Left ventricle myocardium inferior (tissue), 1 donor: ENCODE measurements around the gene STARD13. TPM values are rescaled to one million over a fixed set of nuclear protein-coding genes. Genes with fewer than 3 reads are reported as not detected.
A peak's percentile ranks its signal among the peaks of the same experiment; 100 is the strongest.

ENCODE experiments used
- DNase-seq: peaks from one replicate; pipeline ENCODE4 v3.0.0-alpha.2; 2020
- H3K27ac ChIP-seq: fragments of 200-600 bp; replicated peaks from 2 replicates; pipeline ENCODE4 v1.8.0; 2021
- H3K27me3 ChIP-seq: fragments of 200-600 bp; 2 replicates; pipeline ENCODE4 v1.8.0; 2021; ENCODE audit warnings: low read depth
- H3K36me3 ChIP-seq: fragments of 200-600 bp; 2 replicates; pipeline ENCODE4 v1.8.0; 2021
- H3K4me1 ChIP-seq: fragments of 200-600 bp; 2 replicates; pipeline ENCODE4 v1.8.0; 2021
- H3K4me3 ChIP-seq: fragments of 200-600 bp; 2 replicates; pipeline ENCODE4 v1.8.0; 2021; ENCODE audit warnings: mild to moderate bottlenecking, moderate library complexity
- H3K9me3 ChIP-seq: fragments of 200-600 bp; replicated peaks from 2 replicates; pipeline ENCODE4 v1.8.0; 2021
- CTCF ChIP-seq: fragments of 200-600 bp; IDR thresholded peaks from 2 replicates; pipeline ENCODE4 v1.8.0; 2021; ENCODE audit warnings: antibody characterized with exemption, mild to moderate bottlenecking, borderline replicate concordance
- intact Hi-C: fragments of 100-400 bp; cut with micrococcal nuclease; formaldehyde crosslinking; loops from one replicate; pipeline ENCODE4 v1.11.0; 2022
- total RNA-seq: library from RNA; stranded (reverse); fragmentation: NEBNext Ultra II Directional; extraction: Animal tissue kit (Norgen Biotek cat#: 25700); gene quantifications from one replicate; pipeline ENCODE4 v1.2.1, GENCODE V29; 2021
- donor health status: DM: no; HTN: yes; CAD: no; lungs with severe emphysema.

STARD13 gene
- total RNA-seq, 1 donor from 2014 or later, result 29.9 TPM

DNA sequence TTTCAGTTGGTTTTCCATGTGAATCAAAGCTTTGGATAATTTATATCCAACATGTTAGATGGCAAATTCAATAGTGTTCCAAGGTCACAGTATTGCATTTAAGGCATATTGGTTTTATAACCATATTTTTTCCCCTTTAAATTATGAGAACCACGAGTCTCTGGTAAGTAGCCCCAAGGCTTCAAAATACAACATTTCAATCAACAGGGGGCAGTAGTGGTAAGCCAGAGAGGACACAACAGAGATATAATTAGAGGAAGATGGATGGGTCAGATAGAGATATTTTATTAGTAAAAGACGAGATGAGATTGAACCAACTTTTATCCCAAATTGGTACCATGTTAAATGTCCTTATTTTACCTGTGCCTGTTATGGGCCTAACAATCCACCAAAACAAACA, 216.2 kb downstream of the STARD13 start:
- H3K4me1 ChIP-seq, result no peaks in the 10 kb centered on the region
- H3K27me3 ChIP-seq, result no peaks in the 10 kb centered on the region
- H3K4me3 ChIP-seq, result no peak overlapping the region
- intact Hi-C loops, result no loop called here
- H3K36me3 ChIP-seq, result peaks cover 4% of the 10 kb centered on the region
- H3K9me3 ChIP-seq, result no peaks in the 10 kb centered on the region
- peak; percentile 44 for TF ChIP-seq CTCF
- no peak for DNase-seq
- H3K27ac ChIP-seq, result no peak overlapping the region

- H3K27ac ChIP-seq, result no peak overlapping the region
- no peak overlapping the region for H3K4me3 ChIP-seq
- no peak for DNase-seq
- intact Hi-C loops, result no loop called here
- H3K9me3 ChIP-seq, result no peaks in the 10 kb centered on the region
- peaks cover 4% of the 10 kb centered on the region for H3K36me3 ChIP-seq
- no peaks in the 10 kb centered on the region for H3K27me3 ChIP-seq
- H3K4me1 ChIP-seq, result no peaks in the 10 kb centered on the region
- no peak for TF ChIP-seq CTCF
Observed at GRCh38 chr13:33066329-33066728, 219.2 kb downstream of the STARD13 start.

DNA sequence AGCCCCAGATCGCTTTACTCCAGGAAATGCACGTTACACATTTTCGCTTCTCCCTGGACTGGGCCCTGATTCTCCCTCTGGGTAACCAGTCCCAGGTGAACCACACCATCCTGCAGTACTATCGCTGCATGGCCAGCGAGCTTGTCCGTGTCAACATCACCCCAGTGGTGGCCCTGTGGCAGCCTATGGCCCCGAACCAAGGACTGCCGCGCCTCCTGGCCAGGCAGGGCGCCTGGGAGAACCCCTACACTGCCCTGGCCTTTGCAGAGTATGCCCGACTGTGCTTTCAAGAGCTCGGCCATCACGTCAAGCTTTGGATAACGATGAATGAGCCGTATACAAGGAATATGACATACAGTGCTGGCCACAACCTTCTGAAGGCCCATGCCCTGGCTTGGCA, 224.7 kb downstream of the STARD13 start:
- Histone ChIP-seq H3K27me3 (no peaks in the 10 kb centered on the region), H3K9me3 (no peaks in the 10 kb centered on the region), H3K4me3 (no peak overlapping the region), H3K36me3 (no peaks in the 10 kb centered on the region), H3K27ac (no peak overlapping the region), H3K4me1 (peaks cover 25% of the 10 kb centered on the region)
- intact Hi-C loops, result no loop called here
- no peak for DNase-seq
- no peak for TF ChIP-seq CTCF

- no peak overlapping the region for H3K4me3 ChIP-seq
- peaks cover 25% of the 10 kb centered on the region for H3K4me1 ChIP-seq
- peak overlapping the region; percentile 72 for H3K27ac ChIP-seq
- no peak for TF ChIP-seq CTCF
- intact Hi-C loops, result no loop called here
- H3K27me3 ChIP-seq, result no peaks in the 10 kb centered on the region
- H3K9me3 ChIP-seq, result no peaks in the 10 kb centered on the region
- H3K36me3 ChIP-seq, result no peaks in the 10 kb centered on the region
- DNase-seq, result no peak
Observed at GRCh38 chr13:33058776-33059327, 226.7 kb downstream of the STARD13 start.

GRCh38 chr13:33057019-33057780, 228.4 kb downstream of the STARD13 start:
- peak overlapping the region; percentile 42 for H3K4me3 ChIP-seq
- intact Hi-C loops, result no loop called here
- H3K27me3 ChIP-seq, result no peaks in the 10 kb centered on the region
- DNase-seq, result no peak
- no peaks in the 10 kb centered on the region for H3K36me3 ChIP-seq
- no peaks in the 10 kb centered on the region for H3K9me3 ChIP-seq
- peak overlapping the region; percentile 72 for H3K27ac ChIP-seq
- TF ChIP-seq CTCF, result peak; percentile 62
- peaks cover 37% of the 10 kb centered on the region for H3K4me1 ChIP-seq
